ENCODE data around the gene MRPS6.

The MRPS6 gene

GRCh38 chr21:34128124-34128523, 54.7 kb downstream of the MRPS6 start:
- Histone ChIP-seq H3K27ac (ENCODE audit: low read depth, low read length) (no peak overlapping the region), H4K20me1 (ENCODE audit: control insufficient read depth, insufficient read depth, low read depth, low read length) (no peaks in the 10 kb centered on the region), H3K4me1 (ENCODE audit: control insufficient read depth, low read length) (no peaks in the 10 kb centered on the region), H3K9me2 (replicated peaks; ENCODE audit: control insufficient read depth, low read length) (no peaks in the 10 kb centered on the region), H3K4me2 (ENCODE audit: low read length) (no peak overlapping the region), H3K36me3 (ENCODE audit: control insufficient read depth, low read length) (peaks cover 62% of the 10 kb centered on the region), H3K79me2 (ENCODE audit: control insufficient read depth, low read length) (peaks cover 82% of the 10 kb centered on the region), H3K4me3 (ENCODE audit: low read length) (no peak overlapping the region), H3F3A (ENCODE audit: control insufficient read depth, insufficient read depth) (no peaks in the 10 kb centered on the region), H3K9me3 (ENCODE audit: control insufficient read depth, insufficient read depth, low read length) (no peaks in the 10 kb centered on the region), H3K27me3 (ENCODE audit: control insufficient read depth, low read length) (no peaks in the 10 kb centered on the region)
- TF ChIP-seq CTCF (IDR thresholded peaks at IDR 0.05; ENCODE audit: low read depth, low read length, poor library complexity, severe bottlenecking) = no peak

- Histone ChIP-seq H3K9me2 (replicated peaks; ENCODE audit: control insufficient read depth, low read length) (no peaks in the 10 kb centered on the region), H3K4me1 (ENCODE audit: control insufficient read depth, low read length) (no peaks in the 10 kb centered on the region), H3K4me2 (ENCODE audit: low read length) (no peak overlapping the region), H3K27ac (ENCODE audit: low read depth, low read length) (no peak overlapping the region), H3K79me2 (ENCODE audit: control insufficient read depth, low read length) (peaks cover 82% of the 10 kb centered on the region), H3K27me3 (ENCODE audit: control insufficient read depth, low read length) (no peaks in the 10 kb centered on the region), H3K9me3 (ENCODE audit: control insufficient read depth, insufficient read depth, low read length) (no peaks in the 10 kb centered on the region), H3K36me3 (ENCODE audit: control insufficient read depth, low read length) (peaks cover 67% of the 10 kb centered on the region), H3K4me3 (ENCODE audit: low read length) (no peak overlapping the region), H4K20me1 (ENCODE audit: control insufficient read depth, insufficient read depth, low read depth, low read length) (no peaks in the 10 kb centered on the region), H3F3A (ENCODE audit: control insufficient read depth, insufficient read depth) (no peaks in the 10 kb centered on the region)
- TF ChIP-seq EZH2phosphoT487 (IDR thresholded peaks at IDR 0.05; ENCODE audit: borderline replicate concordance, low read length) = no peak
These were observed 55.3 kb downstream of the MRPS6 start for GRCh38 chr21:34128674-34129038.

- peaks cover 66% of the 10 kb centered on the region for H3K36me3 ChIP-seq (ENCODE audit: control insufficient read depth, low read length)
- H3K4me3 ChIP-seq (ENCODE audit: low read length) = no peak overlapping the region
- H3K27ac ChIP-seq (ENCODE audit: low read depth, low read length) = no peak overlapping the region
- no peak overlapping the region for H3K4me2 ChIP-seq (ENCODE audit: low read length)
- TF ChIP-seq CTCF (IDR thresholded peaks at IDR 0.05; ENCODE audit: low read depth, low read length, poor library complexity, severe bottlenecking) (no peak), EZH2phosphoT487 (IDR thresholded peaks at IDR 0.05; ENCODE audit: borderline replicate concordance, low read length) (no peak)
- H3K4me1 ChIP-seq (ENCODE audit: control insufficient read depth, low read length) = no peaks in the 10 kb centered on the region
- no peaks in the 10 kb centered on the region for H3K9me3 ChIP-seq (ENCODE audit: control insufficient read depth, insufficient read depth, low read length)
- no peaks in the 10 kb centered on the region for H3K27me3 ChIP-seq (ENCODE audit: control insufficient read depth, low read length)
- no peaks in the 10 kb centered on the region for H3K9me2 ChIP-seq (replicated peaks; ENCODE audit: control insufficient read depth, low read length)
- no peaks in the 10 kb centered on the region for H4K20me1 ChIP-seq (ENCODE audit: control insufficient read depth, insufficient read depth, low read depth, low read length)
- peaks cover 83% of the 10 kb centered on the region for H3K79me2 ChIP-seq (ENCODE audit: control insufficient read depth, low read length)
- H3F3A ChIP-seq (ENCODE audit: control insufficient read depth, insufficient read depth) = no peaks in the 10 kb centered on the region
These were observed 55.9 kb downstream of the MRPS6 start for GRCh38 chr21:34129039-34129891.

- Histone ChIP-seq H3K9me3 (ENCODE audit: control insufficient read depth, insufficient read depth, low read length) (no peaks in the 10 kb centered on the region), H3F3A (ENCODE audit: control insufficient read depth, insufficient read depth) (no peaks in the 10 kb centered on the region), H3K27me3 (ENCODE audit: control insufficient read depth, low read length) (no peaks in the 10 kb centered on the region), H4K20me1 (ENCODE audit: control insufficient read depth, insufficient read depth, low read depth, low read length) (no peaks in the 10 kb centered on the region), H3K27ac (ENCODE audit: low read depth, low read length) (no peak overlapping the region), H3K4me1 (ENCODE audit: control insufficient read depth, low read length) (no peaks in the 10 kb centered on the region), H3K4me3 (ENCODE audit: low read length) (no peak overlapping the region), H3K36me3 (ENCODE audit: control insufficient read depth, low read length) (peaks cover 67% of the 10 kb centered on the region), H3K79me2 (ENCODE audit: control insufficient read depth, low read length) (peaks cover 86% of the 10 kb centered on the region), H3K4me2 (ENCODE audit: low read length) (no peak overlapping the region), H3K9me2 (replicated peaks; ENCODE audit: control insufficient read depth, low read length) (no peaks in the 10 kb centered on the region)
- TF ChIP-seq CTCF (IDR thresholded peaks at IDR 0.05; ENCODE audit: low read depth, low read length, poor library complexity, severe bottlenecking) (no peak), EZH2phosphoT487 (IDR thresholded peaks at IDR 0.05; ENCODE audit: borderline replicate concordance, low read length) (no peak)
These were observed 56.7 kb downstream of the MRPS6 start for GRCh38 chr21:34129901-34130715.
